HG03432 (cell line): ENCODE measurements around the gene SSBP3.

Experiments
- ATAC-seq: cut with Tn5 transposase; IDR thresholded peaks from one replicate; pipeline ENCODE4 v1.9.1; 2021; ENCODE audit warnings: mild to moderate bottlenecking, moderate library complexity; ENCODE audit not compliant: unreplicated experiment

Gene SSBP3

DNA sequence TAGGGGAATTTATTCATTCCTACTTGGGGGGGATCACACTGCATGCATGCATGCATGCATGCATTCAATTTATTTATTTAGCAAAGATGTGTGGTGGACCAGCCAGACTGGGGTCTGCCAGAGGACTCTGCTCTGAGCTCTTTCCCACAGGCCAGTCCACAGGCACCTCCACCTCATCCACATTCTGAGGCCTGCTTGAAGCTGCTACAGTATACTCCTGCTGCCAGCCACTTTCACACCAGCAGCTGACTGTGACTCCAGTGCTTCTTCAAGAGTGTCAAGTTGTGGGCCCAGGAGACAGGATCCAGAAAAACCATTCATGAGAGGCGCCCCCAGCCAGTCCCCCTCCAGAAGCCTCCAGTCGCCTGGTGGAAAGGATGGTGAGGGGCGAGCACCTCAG lies 30.9 kb downstream of the SSBP3 start:
- ATAC-seq = no peak

DNA sequence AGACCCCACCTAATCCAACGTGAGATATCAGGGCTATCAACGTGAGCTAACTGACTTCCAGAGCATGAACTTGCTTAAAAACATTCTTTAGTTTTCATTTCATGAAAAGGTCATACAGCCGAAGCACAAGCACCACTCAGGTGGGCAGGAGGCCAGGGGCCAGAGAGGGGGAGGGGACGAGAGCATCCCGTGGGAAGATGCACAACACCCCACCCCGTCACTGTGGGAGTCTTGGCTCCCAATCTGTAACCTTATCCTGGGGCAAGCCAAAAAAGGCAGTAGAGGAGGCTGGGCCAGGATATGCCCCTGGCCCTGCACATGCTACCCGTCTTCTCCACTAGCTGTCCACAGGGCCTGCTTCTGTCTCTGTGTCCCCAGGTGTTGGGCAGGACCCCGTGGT lies 31.4 kb downstream of the SSBP3 start:
- no peak for ATAC-seq

DNA sequence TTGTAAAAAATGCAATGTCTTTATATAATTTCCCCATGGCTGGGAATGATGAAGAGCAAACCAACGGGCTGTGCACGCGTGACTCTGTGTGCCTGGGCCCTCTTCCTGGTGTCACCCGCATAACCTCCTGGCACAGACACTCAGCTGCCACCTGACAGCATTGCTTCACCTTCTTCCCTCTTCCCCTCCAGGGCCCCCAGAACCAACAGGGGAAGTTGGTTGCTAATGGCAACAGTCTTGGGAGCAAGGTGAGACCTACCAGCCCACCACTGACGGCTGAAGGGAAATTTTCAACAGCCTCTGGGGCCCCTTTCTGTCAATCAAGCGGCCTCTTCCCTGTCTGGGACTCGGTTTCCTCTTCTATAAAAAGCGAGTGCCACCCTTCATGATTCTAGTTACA lies 33.2 kb downstream of the SSBP3 start:
- ATAC-seq = no peak

DNA sequence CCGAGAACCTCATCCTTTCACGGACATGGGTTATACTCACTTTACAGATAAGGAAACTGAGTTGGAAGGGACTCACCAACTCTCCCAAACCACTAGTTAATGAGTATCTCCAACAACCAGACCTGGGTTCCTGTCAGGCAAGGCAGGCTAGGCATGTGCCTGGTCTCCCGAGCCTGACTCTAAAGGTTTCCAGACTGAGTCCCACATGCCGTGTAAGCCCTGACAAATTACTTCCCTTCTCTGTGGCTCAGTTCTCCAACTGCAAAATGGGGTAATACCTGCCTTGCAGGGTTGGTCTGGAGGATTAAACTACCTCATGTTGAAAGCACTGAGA lies 34.3 kb downstream of the SSBP3 start:
- ATAC-seq = peak; percentile 31

DNA sequence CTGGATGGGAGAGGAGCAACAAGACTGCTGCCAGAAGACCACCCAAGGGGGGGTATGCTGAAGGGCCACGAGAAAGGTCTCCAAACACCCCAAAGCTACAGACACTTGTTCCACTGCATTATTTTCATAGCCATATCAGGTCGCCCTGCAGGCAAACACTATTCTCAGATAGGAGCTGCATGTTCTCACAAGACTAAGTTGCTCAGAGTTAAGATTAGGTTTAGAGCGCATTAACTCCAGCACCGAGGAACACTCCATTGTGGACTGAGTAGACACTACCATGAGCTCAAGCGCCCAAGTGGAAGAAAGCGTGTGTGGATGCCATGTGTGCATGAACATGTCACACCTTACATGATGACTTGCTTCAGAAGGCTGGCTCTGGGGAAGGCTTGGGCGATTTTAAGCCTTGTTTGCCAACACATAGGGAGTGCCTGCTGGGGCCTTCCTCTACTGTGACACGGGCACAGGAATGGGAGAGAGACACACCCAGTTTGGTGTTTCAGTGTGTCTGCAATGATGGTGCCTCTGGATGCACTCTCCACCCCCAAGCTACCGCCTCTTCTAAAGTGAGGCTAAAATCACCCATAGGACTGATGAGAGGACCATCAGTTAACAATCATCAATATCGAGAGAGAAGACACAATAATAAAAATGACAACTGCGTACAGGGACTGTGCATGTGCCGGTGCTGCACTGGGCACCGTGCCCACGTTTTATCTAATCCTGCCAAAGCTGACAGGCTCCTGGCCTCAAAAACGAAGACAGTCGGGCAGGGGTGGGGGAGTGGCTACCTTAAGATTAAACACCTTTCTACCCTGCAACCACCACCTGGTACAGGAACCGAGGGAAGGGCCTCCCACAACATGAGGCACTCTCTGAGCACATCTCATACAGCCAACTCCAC lies 34.9 kb downstream of the SSBP3 start:
- no peak for ATAC-seq

DNA sequence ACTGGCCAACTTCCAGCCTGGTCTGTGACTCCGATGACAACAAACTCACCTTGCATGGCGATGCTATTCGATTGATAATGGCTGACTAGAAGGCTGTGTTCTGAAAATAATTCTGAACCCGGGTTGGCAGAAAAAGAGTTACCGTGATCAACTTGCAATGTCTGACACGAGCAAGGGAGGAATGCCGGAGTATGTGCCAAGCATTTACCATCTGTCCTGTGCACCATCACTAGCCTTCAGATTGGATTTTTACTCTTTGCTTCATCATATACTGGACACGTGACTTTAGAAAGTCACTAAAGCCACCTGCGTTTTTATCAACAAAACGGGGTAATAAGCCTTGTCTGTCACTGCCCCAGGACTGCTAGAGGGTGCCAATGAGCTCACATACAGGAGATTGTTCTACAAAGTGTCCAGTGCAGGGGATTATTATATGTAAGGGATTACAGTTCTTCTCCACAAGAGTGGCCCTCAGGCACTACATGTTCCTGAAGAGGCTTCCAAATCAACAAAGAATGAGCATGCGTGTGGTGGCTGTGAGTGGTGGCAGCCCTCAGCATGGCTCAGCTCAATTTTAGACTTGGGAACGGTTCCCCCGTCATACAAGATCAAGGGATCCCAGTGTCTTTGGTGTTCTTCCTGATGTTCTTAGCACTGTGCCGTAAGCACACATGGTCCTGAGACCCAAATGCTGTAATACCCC lies 35.8 kb downstream of the SSBP3 start:
- ATAC-seq = no peak

DNA sequence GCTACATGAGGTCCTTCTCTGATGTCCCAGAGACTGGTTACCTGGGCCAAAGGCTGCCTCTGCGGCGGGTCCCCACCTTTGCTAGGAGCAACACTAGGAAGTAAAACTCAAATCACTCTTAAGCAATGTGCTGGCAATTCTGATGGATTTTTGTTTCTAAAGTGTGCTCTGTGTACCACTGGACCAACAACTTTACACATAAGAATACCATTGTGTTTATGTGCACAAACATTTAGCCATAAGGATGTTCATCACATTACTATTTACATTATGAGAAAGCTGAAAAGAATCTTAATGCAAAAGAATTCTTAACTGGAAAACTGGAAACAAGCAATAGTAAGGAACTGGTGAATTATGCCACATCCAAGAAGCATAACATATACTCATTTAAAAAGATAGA lies 38.6 kb downstream of the SSBP3 start:
- ATAC-seq = no peak

DNA sequence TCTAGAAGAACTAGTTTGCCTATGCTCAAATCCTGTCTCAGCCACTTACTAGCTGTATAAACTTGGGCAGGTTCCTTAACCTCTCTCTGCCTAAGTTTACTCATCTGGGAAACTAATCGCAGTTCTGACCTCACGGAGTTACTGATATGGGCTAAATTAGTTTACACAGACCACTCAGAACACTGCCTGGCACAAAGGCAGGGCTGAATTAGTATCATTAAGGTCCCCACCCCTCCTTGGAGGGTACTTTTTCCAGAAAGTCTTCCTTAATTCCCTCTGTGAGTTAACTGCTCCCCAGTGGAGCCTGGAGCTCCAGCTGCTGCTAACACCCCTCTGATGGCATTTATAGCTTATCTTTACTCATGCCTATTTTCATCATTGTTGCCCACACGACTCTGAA lies 40.3 kb downstream of the SSBP3 start:
- no peak for ATAC-seq

DNA sequence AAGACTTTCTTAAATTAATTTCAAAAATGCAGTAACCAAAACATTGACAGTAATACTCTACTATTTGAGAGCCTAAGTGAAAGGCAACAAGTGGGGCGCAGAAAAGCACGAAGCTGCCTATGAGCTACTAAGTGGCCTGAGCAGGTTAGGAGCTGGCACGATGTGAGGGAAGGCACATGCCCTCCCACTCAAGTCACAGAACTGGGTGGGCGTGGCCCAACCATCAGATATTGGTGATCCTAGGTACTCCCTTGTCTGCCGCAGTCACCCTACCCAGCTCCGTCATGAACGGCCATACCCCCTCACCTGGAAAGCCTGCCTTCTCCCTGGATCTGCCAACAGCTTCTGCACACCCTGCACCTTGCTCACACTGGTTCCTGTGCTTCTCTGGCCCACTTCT lies 40.8 kb downstream of the SSBP3 start:
- no peak for ATAC-seq

DNA sequence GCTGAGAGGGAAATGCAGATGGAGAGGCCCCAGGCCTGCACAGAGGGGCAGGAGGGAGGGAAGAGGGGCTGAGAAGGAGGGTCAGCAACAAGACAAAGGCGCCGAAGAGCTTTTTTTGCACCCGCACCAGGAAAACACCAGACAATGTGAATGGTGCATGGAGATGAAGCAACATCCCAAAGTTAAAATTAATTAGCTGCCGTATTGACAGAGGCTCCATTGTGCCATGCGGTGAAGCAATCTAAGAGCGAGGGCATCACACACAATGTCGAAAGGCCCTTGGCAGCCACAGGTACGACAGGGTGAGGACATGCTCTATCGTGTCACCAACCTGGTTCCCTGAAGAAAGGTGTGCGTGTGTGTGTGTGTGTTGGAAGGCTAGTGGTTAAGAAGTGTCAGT lies 41.2 kb downstream of the SSBP3 start:
- ATAC-seq = no peak

DNA sequence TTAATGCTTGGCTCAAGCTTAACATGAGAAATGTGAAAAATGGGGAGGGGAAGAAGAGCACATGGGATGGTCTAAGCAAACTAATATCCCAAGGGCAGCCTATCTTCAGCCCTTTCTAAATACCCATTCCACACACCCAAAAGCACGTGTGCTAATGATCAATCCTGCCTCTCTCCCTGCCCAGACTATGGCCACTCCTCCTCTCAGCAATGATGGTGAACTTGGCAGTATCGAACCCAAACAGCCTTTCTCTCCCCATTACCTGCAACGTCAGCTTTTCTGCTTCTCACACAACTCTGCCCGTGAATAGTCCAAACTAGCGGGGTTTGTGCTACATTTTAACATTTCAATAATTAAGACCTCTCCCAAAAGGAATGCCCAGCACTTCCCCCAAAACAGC lies 41.6 kb downstream of the SSBP3 start:
- ATAC-seq = no peak

DNA sequence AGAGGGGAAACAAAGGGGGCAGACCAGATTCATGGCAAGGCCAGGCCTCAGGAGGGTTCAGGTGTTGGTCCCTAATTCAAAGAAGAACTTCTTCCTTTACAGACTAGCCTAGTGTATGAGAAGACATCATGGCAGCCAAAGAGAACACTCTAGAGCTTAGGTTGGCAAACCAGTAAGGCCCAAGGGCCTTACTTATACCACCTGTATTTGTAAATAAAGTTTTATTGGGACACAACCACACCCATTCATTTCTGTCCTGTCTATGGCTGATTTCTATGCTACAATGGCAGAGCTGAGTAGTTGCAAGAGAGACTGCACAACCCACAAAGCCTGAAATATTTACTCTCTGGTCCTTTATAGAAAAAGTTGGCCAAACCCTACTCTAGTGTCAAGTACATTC lies 42.3 kb downstream of the SSBP3 start:
- ATAC-seq = no peak

DNA sequence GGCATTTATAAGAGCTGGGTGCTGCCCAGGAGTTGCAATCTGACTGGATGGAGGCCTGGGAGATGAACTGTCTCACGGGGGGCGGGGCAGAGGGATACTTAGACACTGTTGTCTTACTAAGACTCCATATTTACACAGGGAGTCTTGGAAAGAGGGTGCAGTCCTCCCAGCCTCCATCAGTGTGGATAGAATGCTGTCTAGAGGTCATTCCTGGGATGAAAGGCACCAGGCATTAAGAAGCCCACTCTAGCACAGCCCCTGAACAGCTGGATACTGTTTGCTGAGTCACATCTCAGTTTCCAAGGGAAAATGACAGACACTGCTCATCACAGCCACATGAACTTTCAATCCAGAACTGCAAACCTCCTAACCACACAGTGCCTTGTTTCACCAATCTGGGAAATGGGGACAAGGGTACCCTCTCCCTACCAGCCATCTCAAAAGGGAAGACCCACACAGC lies 43.3 kb downstream of the SSBP3 start:
- ATAC-seq = no peak

DNA sequence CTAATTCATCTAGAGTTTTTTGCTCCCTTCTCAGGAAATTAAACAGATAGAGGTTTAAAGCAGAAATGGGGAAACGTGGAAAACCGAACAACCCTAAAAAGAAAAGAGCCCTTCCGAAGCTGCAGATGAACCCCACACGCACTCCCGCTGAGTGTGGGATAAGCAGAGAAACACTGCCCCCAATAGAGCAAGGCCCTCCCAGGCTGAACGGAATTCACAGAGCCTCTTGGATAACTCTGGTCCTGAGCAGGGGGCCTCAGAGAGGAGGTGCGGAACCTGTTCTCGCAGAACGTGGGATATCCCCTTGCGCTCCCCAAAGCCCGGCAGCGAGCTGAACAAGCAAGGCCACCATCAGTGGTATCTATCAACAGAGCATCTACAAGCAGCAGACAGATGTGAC lies 44.9 kb downstream of the SSBP3 start:
- no peak for ATAC-seq

DNA sequence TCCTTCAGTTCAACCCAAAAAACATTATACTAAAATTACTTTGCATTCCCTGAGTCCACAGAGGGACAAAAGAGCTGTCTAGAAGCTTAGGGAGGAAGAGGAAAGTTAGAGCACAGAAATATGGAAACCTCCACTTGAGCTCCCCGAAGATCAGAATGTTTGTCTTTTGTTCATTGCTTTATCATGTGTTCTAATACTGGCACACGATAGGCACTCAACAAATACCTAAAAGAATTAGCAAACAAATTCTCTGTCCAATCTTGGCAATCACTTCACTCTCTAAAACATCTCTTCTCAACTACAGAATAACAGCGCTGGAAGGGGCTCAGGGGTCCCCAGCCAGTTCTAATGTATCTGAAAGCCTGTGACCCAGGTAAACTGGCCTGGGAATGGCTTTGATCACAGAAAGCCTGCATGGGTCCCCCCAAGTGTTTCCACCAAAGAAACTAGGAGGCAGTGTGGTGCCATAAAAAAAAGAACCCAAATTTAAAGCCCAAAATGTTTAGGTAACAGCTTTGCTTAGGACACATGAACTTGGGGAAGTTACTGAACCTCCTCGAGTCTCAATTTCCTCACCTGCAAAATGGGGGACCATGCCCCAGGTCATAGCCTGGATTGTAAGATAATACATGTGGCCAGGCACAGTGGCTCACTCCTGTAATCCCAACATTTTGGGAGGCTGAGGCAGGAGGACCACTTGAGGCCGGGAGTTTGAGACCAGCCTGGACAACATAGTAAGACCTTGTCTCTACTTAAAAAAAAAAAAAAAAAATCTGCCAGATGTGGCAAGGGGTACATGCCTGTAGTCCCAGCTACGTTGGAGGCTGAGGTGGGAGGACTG lies 45.8 kb downstream of the SSBP3 start:
- no peak for ATAC-seq

DNA sequence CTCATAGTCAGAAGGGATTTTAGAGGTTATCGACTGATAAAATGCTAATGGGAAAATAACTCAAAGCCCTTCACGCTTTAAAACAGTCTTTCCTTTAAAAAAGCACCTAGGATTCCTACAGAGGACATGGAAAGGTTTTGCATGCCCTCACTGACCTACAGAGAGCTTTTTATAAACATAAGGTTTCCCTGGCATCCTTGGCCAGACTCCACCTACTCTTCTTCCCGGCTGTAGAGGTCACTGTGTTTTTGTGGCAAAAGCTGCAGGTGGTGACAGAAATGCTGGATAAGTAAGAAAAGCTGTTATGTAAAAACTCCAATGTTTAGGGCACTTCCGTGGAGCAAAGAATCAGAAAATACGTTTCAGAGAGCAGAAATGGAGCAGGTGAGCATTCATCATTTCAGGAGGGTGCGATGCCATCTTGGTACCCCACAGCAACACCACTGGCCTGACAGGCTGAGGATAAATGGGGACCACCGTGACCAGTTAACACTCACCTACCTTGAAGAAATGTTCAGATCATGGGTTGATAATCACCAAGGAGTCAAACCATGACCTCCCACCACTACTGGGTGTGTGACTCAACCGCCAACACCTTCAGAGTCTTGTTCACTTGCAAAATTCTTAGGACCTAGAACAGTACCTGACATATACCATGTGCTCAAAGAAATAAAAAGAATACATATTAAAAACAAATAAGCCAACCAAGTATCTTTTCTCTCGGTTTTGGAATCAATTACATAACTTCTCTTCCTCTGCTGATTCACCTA lies 46.6 kb downstream of the SSBP3 start:
- no peak for ATAC-seq

DNA sequence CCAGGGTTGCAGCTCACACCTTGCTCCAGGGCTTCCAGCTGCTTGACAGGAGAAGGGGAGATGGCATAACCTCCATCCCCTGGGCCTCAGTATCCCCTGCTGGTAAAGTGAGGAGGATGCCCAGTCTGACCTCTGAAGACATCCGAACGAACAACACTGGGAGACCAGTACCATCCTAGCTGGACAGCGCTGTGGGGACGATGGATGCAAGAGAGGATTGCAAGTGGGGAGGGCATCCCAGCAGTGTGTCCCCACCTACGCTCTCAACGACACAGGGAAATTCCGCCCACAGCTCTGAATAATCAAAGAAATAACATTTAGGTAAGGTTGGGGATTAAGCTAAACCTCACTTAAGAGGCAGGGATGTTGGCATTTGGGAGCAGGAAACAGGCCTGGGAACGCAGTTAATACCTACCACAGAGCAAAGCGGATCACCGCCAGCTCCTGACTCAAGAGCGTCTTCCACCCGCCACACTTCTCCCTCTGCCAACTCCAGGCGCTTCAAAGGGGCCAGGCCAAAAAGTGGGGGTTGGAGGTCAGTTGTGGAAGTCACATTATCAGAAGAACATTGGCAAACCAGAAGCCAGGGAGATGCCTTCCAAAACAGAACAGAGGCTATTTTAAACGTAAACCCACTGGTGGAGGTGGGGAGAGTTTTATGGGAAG lies 47.6 kb downstream of the SSBP3 start:
- ATAC-seq = no peak

DNA sequence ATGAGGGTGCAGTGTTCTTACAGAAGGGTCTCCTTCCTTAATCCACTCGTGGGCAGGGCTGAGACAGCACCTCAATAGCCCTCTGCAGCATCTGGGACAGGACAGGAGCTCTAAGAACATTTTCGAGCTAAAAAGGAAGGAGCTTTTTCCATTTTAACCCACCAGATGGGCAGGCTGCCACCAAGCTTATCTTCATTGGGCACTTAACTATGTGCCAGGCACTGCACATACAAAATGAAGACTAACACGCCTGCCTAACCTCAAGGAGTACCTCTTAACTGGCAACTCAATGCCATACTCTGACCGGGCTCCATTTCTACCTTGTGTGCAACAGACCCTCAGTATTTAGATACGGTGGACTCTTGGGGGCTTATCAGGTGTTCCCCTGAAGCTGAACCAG lies 48.2 kb downstream of the SSBP3 start:
- ATAC-seq = no peak

DNA sequence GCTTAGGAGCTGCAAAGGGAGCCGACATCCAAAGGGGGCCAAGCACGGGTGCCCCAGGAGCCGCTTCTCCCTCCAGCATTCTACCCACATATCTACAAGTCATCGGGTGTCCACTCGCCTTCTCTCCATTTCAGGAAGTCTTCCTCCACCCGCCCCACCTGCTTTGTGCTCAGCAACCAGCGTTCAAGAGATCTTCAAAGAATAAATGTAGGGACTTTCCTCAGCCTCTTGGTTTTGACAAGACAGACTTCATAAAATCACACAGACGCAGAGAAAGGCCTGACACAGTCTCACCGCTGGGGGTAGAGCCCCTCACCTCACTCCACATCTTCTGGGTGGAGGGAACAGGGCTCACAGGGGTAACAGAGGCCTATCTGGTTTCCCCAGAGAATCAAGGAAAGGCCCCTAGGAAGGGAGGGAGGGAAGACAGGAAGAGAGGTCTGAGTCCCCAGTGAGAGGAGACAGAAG lies 49.5 kb downstream of the SSBP3 start:
- peak; percentile 66 for ATAC-seq
